ENCODE measurements around the gene ADIG. TPM values are rescaled to one million over a fixed set of nuclear protein-coding genes. Genes with fewer than 3 reads are reported as not detected.

ADIG gene
- polyA plus RNA-seq, 3 donors from 2014 or later: not detected

Other genes starting within 250 kb of the ADIG start
- not detected for gene LBP, start 234.7 kb upstream of the ADIG start, polyA plus RNA-seq
- 10 to 100 TPM; 42.8 to 86.0 (median 44.9) TPM for gene SNHG17, start 145.9 kb upstream of the ADIG start, polyA plus RNA-seq
- 10 to 100 TPM in 2 of 3 donors, 1 to 10 TPM in 1; 7.5 to 16.7 (median 14.7) TPM for gene RALGAPB, start 108.4 kb upstream of the ADIG start, polyA plus RNA-seq
- not detected for gene ARHGAP40, start 20.6 kb downstream of the ADIG start, polyA plus RNA-seq
- not detected for gene SLC32A1, start 143.3 kb downstream of the ADIG start, polyA plus RNA-seq
- gene ACTR5, start 167.3 kb downstream of the ADIG start, polyA plus RNA-seq: 10 to 100 TPM in 1 of 3 donors, 1 to 10 TPM in 2; 8.0 to 11.1 (median 8.7) TPM
- gene PPP1R16B, start 224.5 kb downstream of the ADIG start, polyA plus RNA-seq: 10 to 100 TPM; 23.6 to 42.8 (median 24.9) TPM